SU-DHL-6 (cell line): Measurements from ENCODE around the gene HS3ST3A1.

Experiments used
- H2AFZ ChIP-seq: fragments of 200-600 bp; sonication (generic); 2 replicates; pipeline ENCODE4 v1.6.1; 2014; ENCODE audit warnings: low read depth, mild to moderate bottlenecking, moderate library complexity, mixed read lengths, antibody characterized with exemption, low read length; ENCODE audit not compliant: severe bottlenecking
- H3F3A ChIP-seq: fragments of 200-600 bp; shearing (Covaris generic); 2 replicates; pipeline ENCODE4 v1.6.0; 2016; ENCODE audit warnings: antibody characterized with exemption, mild to moderate bottlenecking; ENCODE audit not compliant: insufficient read depth
- H3K27ac ChIP-seq: fragments of 200-600 bp; sonication (generic); 2 replicates; pipeline ENCODE4 v1.5.1; 2016; ENCODE audit warnings: low read depth, mild to moderate bottlenecking, low read length, moderate library complexity, mixed read lengths
- H3K27me3 ChIP-seq: fragments of 200-600 bp; sonication (generic), shearing (Covaris generic); 2 replicates; pipeline ENCODE4 v1.6.0; 2014; ENCODE audit warnings: mild to moderate bottlenecking, low read length
- H3K36me3 ChIP-seq: fragments of 200-600 bp; sonication (generic); 2 replicates; pipeline ENCODE4 v1.6.1; 2014; ENCODE audit warnings: mild to moderate bottlenecking, low read length, mixed read lengths
- H3K4me2 ChIP-seq: fragments of 300-600, 200-600 bp; shearing (Covaris generic), sonication (generic); 2 replicates; pipeline ENCODE4 v1.6.0; 2014; ENCODE audit warnings: low read length, low read depth, mild to moderate bottlenecking; ENCODE audit not compliant: poor library complexity, severe bottlenecking
- H3K4me3 ChIP-seq: fragments of 200-600 bp; sonication (generic); 2 replicates; pipeline ENCODE4 v1.5.1; 2014; ENCODE audit warnings: antibody characterized with exemption, low read length, mild to moderate bottlenecking, mixed read lengths; ENCODE audit not compliant: insufficient read depth, poor library complexity, severe bottlenecking
- H3K79me2 ChIP-seq: fragments of 200-600 bp; sonication (generic); 2 replicates; pipeline ENCODE4 v1.6.1; 2014; ENCODE audit warnings: mild to moderate bottlenecking, low read length, moderate library complexity; ENCODE audit not compliant: insufficient read depth
- H3K9ac ChIP-seq: fragments of 200-600 bp; sonication (generic); 2 replicates; pipeline ENCODE4 v1.7.0; 2014; ENCODE audit warnings: mild to moderate bottlenecking, low read length
- H3K9me2 ChIP-seq: fragments of 200-600 bp; sonication (generic); replicated peaks from 2 replicates; pipeline ENCODE4 v1.6.1; 2014; ENCODE audit warnings: low read length; ENCODE audit not compliant: insufficient read depth
- H3K9me3 ChIP-seq: fragments of 200-600 bp; sonication (generic); 2 replicates; pipeline ENCODE4 v1.6.1; 2014; ENCODE audit warnings: low read length, mixed read lengths; ENCODE audit not compliant: insufficient read depth
- H4K20me1 ChIP-seq: fragments of 200-600 bp; sonication (generic); 2 replicates; pipeline ENCODE4 v1.6.1; 2014; ENCODE audit warnings: low read depth, mild to moderate bottlenecking, antibody characterized with exemption, low read length, moderate library complexity, mixed read lengths
- EZH2phosphoT487 ChIP-seq: fragments of 200-600 bp; sonication (generic), shearing (Covaris generic); conservative IDR thresholded peaks from 2 replicates; pipeline ENCODE4 v1.6.1; 2018; ENCODE audit warnings: mild to moderate bottlenecking, antibody characterized with exemption, low read length, moderate library complexity, mixed read lengths
- TF ChIP-seq, protein P1 (sequence below): fragments of 200-600 bp; sonication (generic); IDR thresholded peaks from one replicate; pipeline ENCODE4 v1.5.1; 2017; ENCODE audit warnings: antibody characterized with exemption, mild to moderate bottlenecking, low read length, moderate library complexity; ENCODE audit not compliant: insufficient read depth, poor library complexity, severe bottlenecking

The HS3ST3A1 gene

DNA sequence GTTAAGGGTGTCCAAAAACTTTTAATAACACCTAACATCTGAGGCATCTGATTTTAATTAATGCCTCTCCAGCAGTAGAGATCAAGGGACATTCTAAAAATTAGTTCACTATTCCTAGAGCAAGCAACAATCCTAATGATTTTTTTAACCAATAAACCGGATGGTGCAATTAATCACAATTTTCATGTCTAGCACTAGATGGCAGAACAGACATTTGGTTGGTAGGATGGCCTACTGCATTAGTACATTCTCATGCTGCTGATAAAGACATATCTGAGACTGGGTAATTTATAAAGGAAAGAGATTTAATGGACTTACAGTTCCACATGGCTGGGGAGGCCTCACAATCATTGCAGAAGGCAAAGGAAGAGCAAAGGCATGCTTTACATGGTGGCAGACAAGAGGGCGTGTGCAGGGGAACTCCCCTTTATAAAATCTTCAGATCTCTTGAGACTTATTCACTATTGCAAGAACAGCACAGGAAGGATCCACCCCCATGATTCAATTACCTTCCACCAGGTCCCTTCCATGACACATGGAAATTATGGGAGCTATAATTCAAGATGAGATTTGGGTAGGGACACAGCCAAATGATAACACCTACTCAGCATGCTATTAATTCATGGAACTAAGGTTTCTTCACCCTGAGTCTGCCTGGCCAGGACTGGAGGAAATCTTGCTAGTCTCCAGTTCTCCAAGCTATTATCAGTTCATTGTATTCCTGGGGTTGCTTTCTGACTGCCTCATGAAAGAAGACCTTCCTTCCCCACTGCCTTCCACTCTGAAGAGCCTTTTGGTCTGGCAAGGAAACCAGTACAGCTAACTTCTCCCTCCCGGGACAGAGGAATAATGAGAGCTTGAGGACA, 24.8 kb downstream of the HS3ST3A1 start:
- H3K79me2 ChIP-seq, result no peaks in the 10 kb centered on the region
- no peak overlapping the region for H3K4me3 ChIP-seq
- no peak overlapping the region for H3K27ac ChIP-seq
- H3F3A ChIP-seq, result no peaks in the 10 kb centered on the region
- no peaks in the 10 kb centered on the region for H4K20me1 ChIP-seq
- no peaks in the 10 kb centered on the region for H3K36me3 ChIP-seq
- no peaks in the 10 kb centered on the region for H3K27me3 ChIP-seq
- no peak for TF ChIP-seq EZH2phosphoT487
- TF ChIP-seq, protein P1, sequence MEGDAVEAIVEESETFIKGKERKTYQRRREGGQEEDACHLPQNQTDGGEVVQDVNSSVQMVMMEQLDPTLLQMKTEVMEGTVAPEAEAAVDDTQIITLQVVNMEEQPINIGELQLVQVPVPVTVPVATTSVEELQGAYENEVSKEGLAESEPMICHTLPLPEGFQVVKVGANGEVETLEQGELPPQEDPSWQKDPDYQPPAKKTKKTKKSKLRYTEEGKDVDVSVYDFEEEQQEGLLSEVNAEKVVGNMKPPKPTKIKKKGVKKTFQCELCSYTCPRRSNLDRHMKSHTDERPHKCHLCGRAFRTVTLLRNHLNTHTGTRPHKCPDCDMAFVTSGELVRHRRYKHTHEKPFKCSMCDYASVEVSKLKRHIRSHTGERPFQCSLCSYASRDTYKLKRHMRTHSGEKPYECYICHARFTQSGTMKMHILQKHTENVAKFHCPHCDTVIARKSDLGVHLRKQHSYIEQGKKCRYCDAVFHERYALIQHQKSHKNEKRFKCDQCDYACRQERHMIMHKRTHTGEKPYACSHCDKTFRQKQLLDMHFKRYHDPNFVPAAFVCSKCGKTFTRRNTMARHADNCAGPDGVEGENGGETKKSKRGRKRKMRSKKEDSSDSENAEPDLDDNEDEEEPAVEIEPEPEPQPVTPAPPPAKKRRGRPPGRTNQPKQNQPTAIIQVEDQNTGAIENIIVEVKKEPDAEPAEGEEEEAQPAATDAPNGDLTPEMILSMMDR, result no peak
- no peak overlapping the region for H2AFZ ChIP-seq
- no peak overlapping the region for H3K9ac ChIP-seq
- no peaks in the 10 kb centered on the region for H3K9me3 ChIP-seq
- no peak overlapping the region for H3K4me2 ChIP-seq
- no peaks in the 10 kb centered on the region for H3K9me2 ChIP-seq

DNA sequence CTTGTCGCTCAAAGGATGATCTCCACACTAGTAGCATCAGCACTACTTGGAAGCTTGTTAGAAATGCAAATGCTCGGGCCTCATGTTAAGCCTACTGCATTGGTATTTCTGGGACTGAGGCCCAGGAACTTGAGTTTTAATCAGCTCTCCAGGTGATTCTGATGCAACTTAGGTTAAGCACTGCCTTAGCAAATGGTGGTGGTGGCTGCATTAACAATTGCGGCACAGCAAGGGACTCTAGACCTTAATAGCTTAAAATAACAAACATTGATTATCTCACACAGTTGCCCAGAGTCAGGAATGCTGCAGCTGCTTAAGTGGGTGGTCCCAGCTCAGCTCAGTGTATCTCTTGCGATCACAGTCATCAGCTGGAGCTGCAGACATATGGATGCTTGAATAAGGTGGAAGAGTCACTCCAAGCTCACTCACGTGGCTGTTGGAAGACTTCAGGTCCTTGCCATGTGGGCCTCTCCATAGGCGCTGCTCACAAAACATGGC, 25.8 kb downstream of the HS3ST3A1 start:
- Histone ChIP-seq H3K27ac (no peak overlapping the region), H3K79me2 (no peaks in the 10 kb centered on the region), H3K27me3 (no peaks in the 10 kb centered on the region), H3K9ac (no peak overlapping the region), H3K4me3 (no peak overlapping the region), H3K9me3 (no peaks in the 10 kb centered on the region), H3F3A (no peaks in the 10 kb centered on the region), H4K20me1 (no peaks in the 10 kb centered on the region), H3K4me2 (no peak overlapping the region), H2AFZ (no peak overlapping the region), H3K9me2 (no peaks in the 10 kb centered on the region), H3K36me3 (no peaks in the 10 kb centered on the region)
- TF ChIP-seq, protein P1, result no peak
- TF ChIP-seq EZH2phosphoT487, result no peak

DNA sequence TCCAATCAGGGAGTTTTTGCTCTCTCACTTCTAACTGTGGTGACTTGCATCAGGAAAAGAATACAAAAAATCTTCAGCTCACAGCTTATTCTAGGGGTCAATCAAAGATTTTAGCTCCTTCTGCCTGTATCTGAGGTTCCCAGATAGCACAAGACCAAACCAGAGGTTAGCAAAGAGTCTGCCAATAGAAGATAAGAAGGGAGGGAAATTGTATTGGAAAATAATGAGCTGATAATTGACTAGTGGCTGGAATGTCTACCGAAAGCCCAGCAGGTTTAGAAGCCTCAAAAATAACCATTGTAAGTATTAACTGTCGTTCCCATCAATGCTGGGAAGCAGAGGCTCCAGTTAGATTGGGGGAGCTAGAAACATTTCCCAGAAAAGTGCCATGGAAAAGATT, 26.3 kb downstream of the HS3ST3A1 start:
- no peaks in the 10 kb centered on the region for H3K27me3 ChIP-seq
- no peaks in the 10 kb centered on the region for H3F3A ChIP-seq
- H3K9me2 ChIP-seq, result no peaks in the 10 kb centered on the region
- H3K79me2 ChIP-seq, result no peaks in the 10 kb centered on the region
- H3K4me3 ChIP-seq, result no peak overlapping the region
- H3K9ac ChIP-seq, result no peak overlapping the region
- no peaks in the 10 kb centered on the region for H3K9me3 ChIP-seq
- H4K20me1 ChIP-seq, result no peaks in the 10 kb centered on the region
- H2AFZ ChIP-seq, result no peak overlapping the region
- TF ChIP-seq EZH2phosphoT487, result no peak
- TF ChIP-seq, protein P1, result no peak
- H3K4me2 ChIP-seq, result no peak overlapping the region
- H3K27ac ChIP-seq, result no peak overlapping the region
- no peaks in the 10 kb centered on the region for H3K36me3 ChIP-seq
